ENCODE measurements around the gene IRF8. TPM values are rescaled to one million over a fixed set of nuclear protein-coding genes. Genes with fewer than 3 reads are reported as not detected.

Gene IRF8
- total and polyA plus RNA-seq, 2 of the 13 experiments (the other 11 are each of a cell fraction or from before 2014, with no cell fraction given), result not detected

GRCh38 chr16:85850344-85850880, 48.5 kb upstream of the IRF8 start (continued):
- TF ChIP-seq ZNF230 (CRISPR knock-in tag; IDR thresholded peaks at IDR 0.05) (no peak), THAP7 (CRISPR knock-in tag; IDR thresholded peaks at IDR 0.05) (no peak), ZNF317 (CRISPR knock-in tag; IDR thresholded peaks at IDR 0.05) (no peak), ZNF737 (CRISPR knock-in tag; IDR thresholded peaks at IDR 0.05; ENCODE audit: borderline replicate concordance) (0 out of 2 replicates have a peak, but pooled peaks have one; percentile 49), HES4 (CRISPR knock-in tag; IDR thresholded peaks at IDR 0.05; ENCODE audit: borderline replicate concordance) (no peak), PRDM15 (CRISPR knock-in tag; IDR thresholded peaks at IDR 0.05) (0 out of 2 replicates have a peak, but pooled peaks have one; percentile 1), ZNF768 (CRISPR knock-in tag; IDR thresholded peaks at IDR 0.05) (no peak), ZNF607 (CRISPR knock-in tag; IDR thresholded peaks at IDR 0.05; ENCODE audit: borderline replicate concordance) (no peak), ZNF501 (CRISPR knock-in tag; IDR thresholded peaks at IDR 0.05) (no peak), MZF1 (CRISPR knock-in tag; IDR thresholded peaks at IDR 0.05; ENCODE audit: borderline replicate concordance) (no peak), AGO1 (IDR thresholded peaks at IDR 0.05; ENCODE audit: low read depth, low read length, poor library complexity, severe bottlenecking) (no peak), DPF2 (CRISPR knock-in tag; IDR thresholded peaks at IDR 0.05; ENCODE audit: borderline replicate concordance, low read depth) (0 out of 2 replicates have a peak, but pooled peaks have one; percentile 36), SIX4 (CRISPR knock-in tag; IDR thresholded peaks at IDR 0.05) (no peak), ZBTB39 (CRISPR knock-in tag; IDR thresholded peaks at IDR 0.05) (no peak), ATRX (CRISPR knock-in tag; IDR thresholded peaks at IDR 0.05; ENCODE audit: borderline replicate concordance) (no peak), ZNF788 (CRISPR knock-in tag; IDR thresholded peaks at IDR 0.05; ENCODE audit: borderline replicate concordance) (no peak; the same call in 1 of the 2 replicates), DMAP1 (CRISPR knock-in tag; IDR thresholded peaks at IDR 0.05) (no peak), ZNF260 (CRISPR knock-in tag; IDR thresholded peaks at IDR 0.05; ENCODE audit: borderline replicate concordance, low read depth) (no peak), YY1 (IDR thresholded peaks at IDR 0.05; ENCODE audit: insufficient read depth, insufficient replicate concordance, low read depth, low read length) (no peak), MED1 (CRISPR knock-in tag; IDR thresholded peaks at IDR 0.05) (peak; percentile 56; the same call in 1 of the 2 replicates), CREM (IDR thresholded peaks at IDR 0.05) (0 out of 2 replicates have a peak, but pooled peaks have one; percentile 28), CREM (CRISPR knock-in tag; IDR thresholded peaks at IDR 0.05) (no peak), ZBTB38 (CRISPR knock-in tag; IDR thresholded peaks at IDR 0.05) (peak; percentile 23; the same call in 1 of the 2 replicates), SIN3B (IDR thresholded peaks at IDR 0.05; ENCODE audit: low read length) (no peak), ZNF3 (CRISPR knock-in tag; IDR thresholded peaks at IDR 0.05) (no peak), MAF1 (CRISPR knock-in tag; IDR thresholded peaks at IDR 0.05; ENCODE audit: borderline replicate concordance) (no peak)

Measured in HepG2 (cell line).